Thymus (tissue), 11 donors: ENCODE measurements around the gene FGF14. TPM values are rescaled to one million over a fixed set of nuclear protein-coding genes. Genes with fewer than 3 reads are reported as not detected.

Experiments used
- DNase-seq, 9 donors: peaks; one replicate each; pipeline ENCODE4 v3.0.0-alpha.2; 2013; ENCODE audit warnings: low spot score in 9 of 9, low read depth in 6 of 9, missing footprints in 1 of 9
- H3K27ac ChIP-seq, 2 donors: one replicate each; pipeline ENCODE4 v1.5.1; 2013; ENCODE audit warnings: control low read depth in 1 of 2, low read depth in 1 of 2, low read length in 1 of 2, mild to moderate bottlenecking in 1 of 2, moderate library complexity in 1 of 2
- H3K27me3 ChIP-seq, 2 donors: one replicate each; pipeline ENCODE4 v1.5.1; 2013; ENCODE audit warnings: low read length in 1 of 2; ENCODE audit not compliant: control insufficient read depth in 2 of 2, insufficient read depth in 1 of 2
- H3K36me3 ChIP-seq, 2 donors: one replicate each; pipeline ENCODE4 v1.5.1; 2013; ENCODE audit warnings: low read length in 1 of 2, mild to moderate bottlenecking in 1 of 2, moderate library complexity in 1 of 2; ENCODE audit not compliant: control insufficient read depth in 2 of 2, insufficient read depth in 2 of 2
- H3K4me1 ChIP-seq, 2 donors: one replicate each; pipeline ENCODE4 v1.5.1; 2013; ENCODE audit warnings: low read length in 2 of 2; ENCODE audit not compliant: control insufficient read depth in 2 of 2, insufficient read depth in 2 of 2
- H3K4me3 ChIP-seq, 2 donors: one replicate each; pipeline ENCODE4 v1.5.1; 2013; ENCODE audit warnings: low read length in 2 of 2, control low read depth in 1 of 2, mild to moderate bottlenecking in 1 of 2
- H3K9me3 ChIP-seq, 2 donors: one replicate each; pipeline ENCODE4 v1.5.1; 2013; ENCODE audit warnings: low read length in 1 of 2, mild to moderate bottlenecking in 1 of 2; ENCODE audit not compliant: control insufficient read depth in 2 of 2, insufficient read depth in 1 of 2
- WGBS: extraction: QIAGEN DNeasy Blood & Tissue Kit; methylation state at CpG from one replicate; pipeline ENCODE4 v1.1.7; 2013; 5-methylcytosine and 5-hydroxymethylcytosine counted together
- polyA plus RNA-seq: library from polyadenylated mRNA; stranded (reverse); fragments of 200-250 nt; gene quantifications from one replicate; pipeline ENCODE4 v1.2.3, GENCODE V29; 2013
- total RNA-seq: library from RNA; stranded (reverse); fragments of 120-200 nt; gene quantifications from one replicate; pipeline ENCODE4 v1.2.4, GENCODE V29; 2013
- donor health status: healthy.

The FGF14 gene
- total and polyA plus RNA-seq, 2 donors: 0.05 to 0.14 TPM

DNA sequence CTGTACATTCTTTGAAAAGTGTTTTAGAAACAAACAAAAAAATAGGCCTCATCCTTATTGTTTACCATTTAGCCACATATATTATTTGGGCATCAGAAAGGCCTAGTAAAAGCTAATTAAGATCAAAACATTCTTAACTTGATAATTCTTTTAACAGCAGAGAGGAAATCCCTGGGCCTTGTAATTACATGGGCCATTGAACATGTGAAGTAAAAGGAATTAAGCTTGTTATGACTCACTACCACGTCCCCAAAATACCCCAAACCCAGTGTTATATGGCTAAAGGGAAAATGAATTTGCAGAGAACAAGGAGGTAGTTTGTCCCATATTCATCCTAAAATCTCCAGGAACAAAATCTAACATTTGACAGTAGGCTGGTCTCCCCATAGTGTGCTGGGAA is 509.6 kb downstream of the FGF14 start:
- Histone ChIP-seq H3K4me1 (no peaks in the 10 kb centered on the region), H3K27ac (no peak overlapping the region), H3K27me3 (no peaks in the 10 kb centered on the region), H3K36me3 (no peaks in the 10 kb centered on the region), H3K9me3 (no peaks in the 10 kb centered on the region), H3K4me3 (no peak overlapping the region)
- WGBS: 51% methylated on average over 1 of the region's 1 CpG
- no peak for DNase-seq

DNA sequence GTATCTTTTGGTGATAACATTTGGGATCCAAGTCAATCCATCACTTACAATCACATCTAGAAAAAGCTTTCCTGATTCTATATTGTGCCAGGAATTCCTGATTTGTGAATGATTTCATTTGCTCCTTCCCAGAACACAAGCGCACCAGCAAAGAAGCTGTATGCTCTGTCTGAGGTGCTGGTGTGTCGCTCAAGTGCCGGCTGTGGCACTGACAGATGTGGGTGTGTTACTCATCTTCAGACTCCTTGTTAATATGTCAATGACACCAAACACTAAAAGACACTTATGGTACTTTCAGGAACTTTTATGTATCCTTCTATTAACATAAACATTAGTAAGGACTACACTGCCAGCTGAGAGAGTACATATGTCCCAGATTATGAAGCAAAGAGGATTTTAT is 520.3 kb downstream of the FGF14 start:
- Histone ChIP-seq H3K27me3 (no peaks in the 10 kb centered on the region), H3K4me1 (no peaks in the 10 kb centered on the region), H3K9me3 (no peaks in the 10 kb centered on the region), H3K4me3 (no peak overlapping the region), H3K27ac (no peak overlapping the region), H3K36me3 (no peaks in the 10 kb centered on the region)
- no peak for DNase-seq
- WGBS: 89% methylated on average over 3 of the region's 3 CpGs

DNA sequence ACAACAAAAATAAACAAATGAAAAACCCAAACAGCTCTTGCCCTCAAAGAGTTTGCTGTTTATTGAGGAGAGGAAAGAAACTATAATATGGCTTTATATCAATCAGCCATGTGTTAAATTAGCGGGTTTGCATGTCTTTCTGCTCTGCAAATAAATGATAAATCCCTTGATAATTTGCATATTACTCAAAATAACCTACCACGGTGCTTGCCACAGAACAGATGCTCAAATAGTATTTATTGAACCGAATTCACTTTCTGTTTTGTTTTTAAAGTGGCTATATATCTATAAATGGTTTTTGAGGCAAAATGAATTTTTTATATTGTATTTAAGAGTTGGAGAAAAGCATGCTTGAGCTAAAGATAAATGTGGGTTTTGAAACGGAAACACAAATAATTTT is 521.3 kb downstream of the FGF14 start:
- H3K36me3 ChIP-seq: no peaks in the 10 kb centered on the region
- no peak overlapping the region for H3K4me3 ChIP-seq
- H3K9me3 ChIP-seq: no peaks in the 10 kb centered on the region
- H3K4me1 ChIP-seq: no peaks in the 10 kb centered on the region
- H3K27ac ChIP-seq: no peak overlapping the region
- WGBS: 88% methylated on average over 4 of the region's 4 CpGs
- H3K27me3 ChIP-seq: no peaks in the 10 kb centered on the region
- no peak for DNase-seq

DNA sequence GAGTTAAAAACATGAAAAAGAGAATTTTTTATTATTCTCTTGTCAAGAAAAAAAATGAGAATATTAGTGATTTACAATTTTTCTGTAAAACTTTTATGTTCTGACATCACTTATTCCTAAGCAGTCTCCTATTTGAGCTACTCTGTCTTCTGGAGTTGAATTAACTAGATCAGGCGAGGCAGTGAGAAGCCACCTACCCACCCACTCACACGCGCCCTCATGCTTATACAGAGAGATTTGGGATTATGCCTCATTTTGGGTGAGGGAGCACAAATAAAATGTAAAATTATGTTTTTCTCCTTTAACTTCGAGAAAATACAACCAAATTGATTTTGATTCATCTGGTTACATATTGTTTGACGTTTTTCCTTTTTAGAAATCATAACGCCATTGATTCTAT is 524.9 kb downstream of the FGF14 start:
- Histone ChIP-seq H3K27me3 (no peaks in the 10 kb centered on the region), H3K36me3 (no peaks in the 10 kb centered on the region), H3K27ac (no peak overlapping the region), H3K9me3 (no peaks in the 10 kb centered on the region), H3K4me3 (no peak overlapping the region), H3K4me1 (no peaks in the 10 kb centered on the region)
- 86% methylated on average over 6 of the region's 6 CpGs for WGBS
- no peak for DNase-seq

DNA sequence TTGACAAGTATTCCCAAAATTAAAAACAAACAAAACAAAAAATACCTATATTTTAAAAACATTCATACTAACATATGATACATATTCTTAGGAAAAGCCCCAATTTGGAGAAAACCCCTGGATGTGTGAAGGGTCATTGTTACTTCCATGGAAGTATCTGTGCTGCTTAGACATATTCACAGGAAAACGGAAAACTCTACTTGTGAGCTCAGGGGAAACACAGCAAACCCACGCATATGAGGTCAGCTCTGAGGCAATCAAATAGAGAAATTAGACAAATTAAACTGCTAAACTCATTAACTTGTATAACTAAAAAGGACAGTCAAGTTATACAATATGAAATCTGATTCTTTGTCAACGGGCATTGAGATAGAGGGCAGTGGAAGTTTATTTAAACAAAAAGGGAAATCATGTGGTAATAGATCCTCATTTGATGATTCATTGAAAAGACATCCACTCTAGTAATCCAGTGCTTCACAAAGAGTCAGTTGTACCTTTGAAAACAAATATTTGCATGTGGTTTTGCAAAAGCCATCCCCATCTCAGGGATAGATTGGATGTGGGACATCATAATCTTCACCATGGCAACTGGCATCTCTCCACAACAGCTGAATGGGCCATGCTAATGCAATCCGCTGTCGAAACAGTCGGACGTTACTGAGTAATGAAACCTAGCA is 526.0 kb downstream of the FGF14 start:
- no peak for DNase-seq
- no peaks in the 10 kb centered on the region for H3K36me3 ChIP-seq
- no peaks in the 10 kb centered on the region for H3K27me3 ChIP-seq
- H3K4me1 ChIP-seq: no peaks in the 10 kb centered on the region
- H3K4me3 ChIP-seq: no peak overlapping the region
- WGBS: 90% methylated on average over 7 of the region's 7 CpGs
- no peak overlapping the region for H3K27ac ChIP-seq
- no peaks in the 10 kb centered on the region for H3K9me3 ChIP-seq

DNA sequence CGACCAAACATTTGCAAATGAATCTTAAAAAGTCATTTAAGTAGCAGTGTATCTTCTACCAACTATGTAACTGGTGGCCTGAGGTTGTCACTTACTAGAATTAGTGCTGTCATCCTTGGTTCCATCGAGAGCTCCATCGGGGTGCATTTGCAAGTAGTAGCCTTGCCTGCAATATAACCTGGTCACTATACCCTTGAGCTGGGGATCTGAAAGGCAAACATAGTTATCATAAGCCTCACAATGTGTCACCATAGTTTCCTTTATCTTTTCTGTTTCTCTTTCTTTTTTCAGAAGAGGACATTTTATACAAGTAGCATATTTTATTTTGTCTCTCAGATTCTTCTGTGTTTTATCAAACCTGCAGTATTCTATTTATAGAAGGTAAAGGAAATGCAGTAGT is 526.8 kb downstream of the FGF14 start:
- Histone ChIP-seq H3K4me1 (no peaks in the 10 kb centered on the region), H3K9me3 (no peaks in the 10 kb centered on the region), H3K36me3 (no peaks in the 10 kb centered on the region), H3K27ac (no peak overlapping the region), H3K4me3 (no peak overlapping the region), H3K27me3 (no peaks in the 10 kb centered on the region)
- WGBS: 85% methylated on average over 3 of the region's 3 CpGs
- DNase-seq: no peak

DNA sequence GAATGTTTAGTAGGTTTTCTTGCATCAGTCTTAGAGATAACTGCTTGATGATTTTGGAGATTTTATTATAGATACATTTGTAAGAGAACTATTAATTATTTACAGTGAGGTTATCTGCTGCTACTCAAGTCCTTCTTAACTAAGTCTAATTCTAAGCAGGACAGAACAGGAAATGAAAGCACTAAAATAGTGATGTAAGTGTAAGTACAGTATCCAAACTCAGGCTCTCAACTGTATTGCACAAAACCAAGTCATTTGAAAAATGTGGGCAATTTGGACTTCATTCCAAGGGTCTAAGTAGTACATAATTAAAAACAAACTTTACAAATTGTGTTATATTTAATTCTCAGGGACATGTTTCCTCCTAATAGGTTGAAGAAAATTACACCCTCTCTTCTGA is 532.3 kb downstream of the FGF14 start:
- DNase-seq: no peak
- no peak overlapping the region for H3K27ac ChIP-seq
- H3K4me3 ChIP-seq: no peak overlapping the region
- no peaks in the 10 kb centered on the region for H3K4me1 ChIP-seq
- H3K36me3 ChIP-seq: no peaks in the 10 kb centered on the region
- no peaks in the 10 kb centered on the region for H3K27me3 ChIP-seq
- no peaks in the 10 kb centered on the region for H3K9me3 ChIP-seq

DNA sequence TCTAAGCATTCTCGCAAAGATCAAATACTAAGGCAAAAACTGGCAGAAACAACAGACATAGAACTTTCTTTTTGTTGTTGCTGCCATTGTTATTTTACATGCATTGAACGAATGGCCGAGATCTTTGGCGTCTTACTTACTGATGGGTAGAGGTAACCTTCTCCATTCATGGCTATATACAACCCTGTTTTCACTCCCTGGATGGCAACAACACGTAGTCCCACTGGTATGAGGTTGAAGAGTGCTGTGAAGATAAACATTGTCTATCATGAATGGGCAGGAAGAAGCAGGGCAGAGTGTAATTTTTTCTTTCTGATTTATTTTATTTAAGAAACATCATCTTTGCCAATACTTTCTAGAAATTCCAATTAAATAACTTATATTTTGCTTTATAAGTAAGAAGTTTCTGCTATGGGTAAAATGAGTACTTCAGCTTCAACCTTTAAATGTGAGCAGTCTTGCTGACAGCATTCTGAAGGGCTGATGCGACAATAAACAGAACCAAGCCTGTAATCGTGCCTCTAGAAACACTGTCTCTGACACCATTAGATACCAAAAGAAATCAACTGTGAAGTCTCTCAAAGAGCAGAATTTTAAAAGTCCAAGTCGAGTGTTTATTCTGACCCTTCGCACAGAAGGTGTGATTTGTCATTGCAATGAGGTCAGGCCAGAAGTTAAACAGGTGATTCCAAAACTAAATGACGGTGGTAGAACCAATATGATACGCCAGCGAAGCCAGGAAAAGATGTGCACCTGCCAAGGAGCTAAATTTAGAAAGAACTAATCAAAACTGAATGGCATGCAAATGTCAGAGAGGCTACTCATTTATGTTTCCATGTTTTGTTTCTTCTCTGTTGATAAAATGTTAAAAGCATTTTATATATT is 533.0 kb downstream of the FGF14 start:
- no peak overlapping the region for H3K27ac ChIP-seq
- H3K9me3 ChIP-seq: no peaks in the 10 kb centered on the region
- DNase-seq: no peak
- H3K36me3 ChIP-seq: no peaks in the 10 kb centered on the region
- H3K4me1 ChIP-seq: no peaks in the 10 kb centered on the region
- no peak overlapping the region for H3K4me3 ChIP-seq
- H3K27me3 ChIP-seq: no peaks in the 10 kb centered on the region
- 78% methylated on average over 12 of the region's 12 CpGs for WGBS

DNA sequence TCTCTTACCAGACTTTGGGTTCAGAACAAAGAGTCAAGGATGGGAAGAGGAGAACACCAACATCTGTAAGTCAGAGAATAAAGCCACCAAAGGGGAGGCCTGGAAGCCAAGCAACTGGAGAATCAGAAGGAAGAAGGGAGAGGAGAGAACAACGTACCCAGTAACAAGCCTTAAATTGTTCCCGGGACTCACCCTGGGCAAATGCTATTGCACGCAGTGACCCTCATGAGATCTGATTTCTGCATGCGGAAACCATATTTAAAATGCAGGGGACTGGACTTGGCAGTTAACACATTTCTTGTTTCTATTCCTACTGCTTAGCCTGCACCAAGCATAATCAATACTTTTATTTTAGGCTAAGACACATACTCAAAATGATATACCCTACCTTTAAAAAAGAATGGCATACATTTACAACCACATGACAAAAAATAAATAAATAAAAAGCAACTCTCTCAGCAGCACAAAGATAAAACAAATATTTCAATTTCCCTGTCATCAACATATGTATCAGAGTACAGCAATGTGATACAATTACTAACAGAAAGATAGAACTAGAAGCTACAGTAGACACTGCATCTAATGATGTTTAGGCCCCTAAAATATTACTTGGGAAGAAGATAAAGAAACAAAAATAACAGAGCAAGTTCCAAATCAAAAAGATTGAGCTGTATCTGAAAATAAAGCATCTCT is 534.8 kb downstream of the FGF14 start:
- Histone ChIP-seq H3K27me3 (no peaks in the 10 kb centered on the region), H3K27ac (no peak overlapping the region), H3K36me3 (no peaks in the 10 kb centered on the region), H3K4me1 (no peaks in the 10 kb centered on the region), H3K4me3 (no peak overlapping the region), H3K9me3 (no peaks in the 10 kb centered on the region)
- 91% methylated on average over 4 of the region's 4 CpGs for WGBS
- no peak for DNase-seq
